GM11168 (cell line): ENCODE measurements around the gene CDC42EP4.
"Not testable (repeated sequence)": the region's sequence is repeated elsewhere in the genome, so short reads cannot be mapped to it uniquely, and the experiment has no call there.

Experiments
- in situ Hi-C: fragments of 300-500 bp; cut with MboI; formaldehyde crosslinking; loops from one replicate; pipeline ENCODE4 v1.12.0; 2022; ENCODE audit warnings: low sequenced_read_pairs; ENCODE audit not compliant: unreplicated experiment

The CDC42EP4 gene

GRCh38 chr17:73284354-73284753, 27.4 kb downstream of the CDC42EP4 start:
- in situ Hi-C loops, result no loop called here

GRCh38 chr17:73283841-73284282, 27.9 kb downstream of the CDC42EP4 start:
- in situ Hi-C loops, result no loop called here

GRCh38 chr17:73283250-73283649, 28.6 kb downstream of the CDC42EP4 start:
- in situ Hi-C loops, result no loop called here

GRCh38 chr17:73282629-73283028, 29.2 kb downstream of the CDC42EP4 start:
- in situ Hi-C loops, result no loop called here

GRCh38 chr17:73281928-73282327, 29.9 kb downstream of the CDC42EP4 start:
- in situ Hi-C loops, result no loop called here

- in situ Hi-C loops, result no loop called here
These were observed 31.6 kb downstream of the CDC42EP4 start for GRCh38 chr17:73280191-73280590.

GRCh38 chr17:73279704-73280103, 32.1 kb downstream of the CDC42EP4 start:
- in situ Hi-C loops, result no loop called here

- in situ Hi-C loops, result no loop called here
These were observed 33.0 kb downstream of the CDC42EP4 start for GRCh38 chr17:73278465-73279453.

- in situ Hi-C loops, result no loop called here
These were observed 33.7 kb downstream of the CDC42EP4 start for GRCh38 chr17:73278049-73278464.

GRCh38 chr17:73274490-73274889, 37.3 kb downstream of the CDC42EP4 start:
- in situ Hi-C loops, result no loop called here

GRCh38 chr17:73272906-73273218, 38.9 kb downstream of the CDC42EP4 start:
- in situ Hi-C loops, result no loop called here

GRCh38 chr17:73271072-73271471, 40.7 kb downstream of the CDC42EP4 start:
- in situ Hi-C loops, result no loop called here

GRCh38 chr17:73269791-73270190, 42.0 kb downstream of the CDC42EP4 start:
- in situ Hi-C loops, result no loop called here

GRCh38 chr17:73269329-73269615, 42.5 kb downstream of the CDC42EP4 start:
- in situ Hi-C loops, result no loop called here

- in situ Hi-C loops, result no loop called here
These were observed 43.0 kb downstream of the CDC42EP4 start for GRCh38 chr17:73268582-73269328.

GRCh38 chr17:73267648-73268537, 43.9 kb downstream of the CDC42EP4 start:
- in situ Hi-C loops, result no loop called here

GRCh38 chr17:73266796-73267195, 45.0 kb downstream of the CDC42EP4 start:
- in situ Hi-C loops, result no loop called here

- in situ Hi-C loops, result no loop called here
These were observed 45.9 kb downstream of the CDC42EP4 start for GRCh38 chr17:73265646-73266640.

- in situ Hi-C loops, result not testable (repeated sequence)
These were observed 47.4 kb downstream of the CDC42EP4 start for GRCh38 chr17:73264448-73264847.
